Measurements from ENCODE around the gene SLC6A9.

Gene SLC6A9

GRCh38 chr1:44031252-44032169 lies at the start of gene SLC6A9:
Gene SLC6A9 (minus strand): TSS chr1:44031462. CDS start chr1:44024277, 7,185 bp downstream.
- no peak for DNase-seq

- DNase-seq, result no peak
These were observed 48.3 kb upstream of the SLC6A9 start for GRCh38 chr1:44079566-44079965.

- DNase-seq, result no peak
These were observed 46.8 kb upstream of the SLC6A9 start for GRCh38 chr1:44078104-44078503.

- no peak for DNase-seq
These were observed 46.2 kb upstream of the SLC6A9 start for GRCh38 chr1:44077421-44077820.

- DNase-seq, result no peak
These were observed 44.8 kb upstream of the SLC6A9 start for GRCh38 chr1:44076066-44076465.

GRCh38 chr1:44074415-44074814 lies 43.2 kb upstream of the SLC6A9 start:
- no peak for DNase-seq

- DNase-seq, result peak; percentile 18
These were observed 42.3 kb upstream of the SLC6A9 start for GRCh38 chr1:44073528-44073927.

GRCh38 chr1:44072821-44073220 lies 41.6 kb upstream of the SLC6A9 start:
- no peak for DNase-seq

GRCh38 chr1:44072204-44072603 lies 40.9 kb upstream of the SLC6A9 start:
- DNase-seq, result no peak

- no peak for DNase-seq
These were observed 40.2 kb upstream of the SLC6A9 start for GRCh38 chr1:44071461-44071860.

- DNase-seq, result no peak
These were observed 37.2 kb upstream of the SLC6A9 start for GRCh38 chr1:44068442-44068921.

GRCh38 chr1:44067266-44068250 lies 36.3 kb upstream of the SLC6A9 start:
- no peak for DNase-seq

- DNase-seq, result no peak
These were observed 31.5 kb upstream of the SLC6A9 start for GRCh38 chr1:44062656-44063179.

- no peak for DNase-seq
These were observed 30.6 kb upstream of the SLC6A9 start for GRCh38 chr1:44061857-44062256.

GRCh38 chr1:44060830-44061267 lies 29.6 kb upstream of the SLC6A9 start:
- DNase-seq, result no peak

- no peak for DNase-seq
These were observed 28.5 kb upstream of the SLC6A9 start for GRCh38 chr1:44059664-44060355.

- no peak for DNase-seq
These were observed 27.9 kb upstream of the SLC6A9 start for GRCh38 chr1:44059212-44059611.

- DNase-seq, result no peak
These were observed 26.0 kb upstream of the SLC6A9 start for GRCh38 chr1:44057293-44057692.

- DNase-seq, result no peak
These were observed 22.1 kb upstream of the SLC6A9 start for GRCh38 chr1:44053394-44053793.

GRCh38 chr1:44050261-44050660 lies 19.0 kb upstream of the SLC6A9 start:
- DNase-seq, result peak; percentile 17

GRCh38 chr1:44049839-44050238 lies 18.6 kb upstream of the SLC6A9 start:
- DNase-seq, result no peak

GRCh38 chr1:44048532-44049215 lies 17.4 kb upstream of the SLC6A9 start:
- DNase-seq, result no peak

Data from CD4-positive, alpha-beta T cell treated with Interferon gamma for 1 hour (primary cell).